ENCODE data around the gene MPZL2. TPM values are rescaled to one million over a fixed set of nuclear protein-coding genes. Genes with fewer than 3 reads are reported as not detected.
A peak's percentile ranks its signal among the peaks of the same experiment; 100 is the strongest.

MPZL2 gene
- total and polyA plus RNA-seq, 12 donors, result 0.48 to 14.9 (median 5.1) TPM

- TF ChIP-seq CTCF (IDR thresholded peaks at IDR 0.05) (no peak), POLR2A (IDR thresholded peaks at IDR 0.05) (no peak)
- peaks cover 4% of the 10 kb centered on the region in 2 donors for H3K4me1 ChIP-seq (replicated peaks in 1 of 2)
- DNase-seq, result no peak
These were observed 34.0 kb downstream of the MPZL2 start for GRCh38 chr11:118230088-118230487.

GRCh38 chr11:118229274-118229847 is 34.7 kb downstream of the MPZL2 start:
- no peak for DNase-seq
- no peak for TF ChIP-seq POLR2A (IDR thresholded peaks at IDR 0.05)
- no peak for TF ChIP-seq CTCF (IDR thresholded peaks at IDR 0.05)
- WGBS, 4 donors, result 49 to 74% (median 60%) methylated on average over 5 of the region's 5 CpGs
- H3K4me3 ChIP-seq, result no peak overlapping the region
- intact Hi-C loops (cut with DNase I), result no loop called here
- no peaks in the 10 kb centered on the region for H3K36me3 ChIP-seq (replicated peaks in 1 of 2)
- no peaks in the 10 kb centered on the region for H3K9me3 ChIP-seq (replicated peaks in 1 of 3)
- H3K27me3 ChIP-seq, result no peaks in the 10 kb centered on the region
- H3K27ac ChIP-seq, result peak overlapping the region in 4 of 5 donors; percentile 34 to 61 (median 45)
- H3K4me1 ChIP-seq (replicated peaks in 1 of 2), result peaks cover 4% of the 10 kb centered on the region in 2 donors

More at GRCh38 chr11:118230088-118230487, 34.0 kb downstream of the MPZL2 start:
- Histone ChIP-seq H3K4me3 (no peak overlapping the region), H3K9me3 (replicated peaks in 1 of 3) (no peaks in the 10 kb centered on the region), H3K27ac (peak overlapping the region in 1 of 5 donors; percentile 61), H3K36me3 (replicated peaks in 1 of 2) (no peaks in the 10 kb centered on the region), H3K27me3 (no peaks in the 10 kb centered on the region)
- 79 to 91% (median 86%) methylated on average over 3 of the region's 3 CpGs for WGBS, 4 donors
- intact Hi-C loops (cut with DNase I), result no loop called here

GRCh38 chr11:118227865-118228785 is 36.0 kb downstream of the MPZL2 start:
- peak overlapping the region in 1 of 5 donors; percentile 61 for H3K27ac ChIP-seq
- TF ChIP-seq POLR2A (IDR thresholded peaks at IDR 0.05) (no peak), CTCF (IDR thresholded peaks at IDR 0.05) (no peak)
- WGBS, 4 donors, result 78 to 86% (median 81%) methylated on average over 8 of the region's 8 CpGs
- no peaks in the 10 kb centered on the region for H3K9me3 ChIP-seq (replicated peaks in 1 of 3)
- no peaks in the 10 kb centered on the region for H3K36me3 ChIP-seq (replicated peaks in 1 of 2)
- H3K27me3 ChIP-seq, result no peaks in the 10 kb centered on the region
- peaks cover 4% of the 10 kb centered on the region in 2 donors for H3K4me1 ChIP-seq (replicated peaks in 1 of 2)
- H3K4me3 ChIP-seq, result no peak overlapping the region
- intact Hi-C loops (cut with DNase I), result no loop called here
- no peak for DNase-seq

GRCh38 chr11:118226781-118227180 is 37.3 kb downstream of the MPZL2 start:
- WGBS, 4 donors, result 40 to 51% (median 42%) methylated on average over 2 of the region's 2 CpGs
- Histone ChIP-seq H3K27me3 (no peaks in the 10 kb centered on the region), H3K4me3 (no peak overlapping the region), H3K27ac (no peak overlapping the region), H3K4me1 (replicated peaks in 1 of 2) (peaks cover 4% of the 10 kb centered on the region in 2 donors), H3K9me3 (replicated peaks in 1 of 3) (no peaks in the 10 kb centered on the region), H3K36me3 (replicated peaks in 1 of 2) (no peaks in the 10 kb centered on the region)
- no peak for DNase-seq
- TF ChIP-seq CTCF (IDR thresholded peaks at IDR 0.05) (no peak), POLR2A (IDR thresholded peaks at IDR 0.05) (no peak)
- intact Hi-C loops (cut with DNase I), result no loop called here

All from adrenal gland (tissue), 12 donors.